NCI-H526 treated with DMSO at 0.1 percent for 48 hours (cell line): Measurements from ENCODE around the gene PRKCG.
A peak's percentile ranks its signal among the peaks of the same experiment; 100 is the strongest.

ENCODE experiments used
- DNase-seq: peaks from one replicate; lab custom pipeline; 2025; lab: John Stamatoyannopoulos, UW

The PRKCG gene

GRCh38 chr19:53872762-53873161, 9.2 kb upstream of the PRKCG start:
- DNase-seq: no peak

- no peak for DNase-seq
These were observed 8.0 kb upstream of the PRKCG start for GRCh38 chr19:53873773-53874605.

- no peak for DNase-seq
These were observed 7.4 kb upstream of the PRKCG start for GRCh38 chr19:53874606-53874990.

- no peak for DNase-seq
These were observed 6.2 kb upstream of the PRKCG start for GRCh38 chr19:53875602-53876325.

- no peak for DNase-seq
These were observed 5.3 kb upstream of the PRKCG start for GRCh38 chr19:53876651-53877224.

GRCh38 chr19:53877361-53877766, 4.6 kb upstream of the PRKCG start:
- no peak for DNase-seq

- DNase-seq: no peak
These were observed 3.2 kb upstream of the PRKCG start for GRCh38 chr19:53878776-53879139.

GRCh38 chr19:53879140-53880081, 2.6 kb upstream of the PRKCG start:
- DNase-seq: peak; percentile 99

GRCh38 chr19:53880711-53881481, 1.1 kb upstream of the PRKCG start:
- peak; percentile 64 for DNase-seq

- no peak for DNase-seq
These were observed 524 bp downstream of the PRKCG start for GRCh38 chr19:53882391-53883050.

GRCh38 chr19:53883231-53883661, 1.2 kb downstream of the PRKCG start:
- no peak for DNase-seq

- no peak for DNase-seq
These were observed 1.7 kb downstream of the PRKCG start for GRCh38 chr19:53883741-53884140.

GRCh38 chr19:53884256-53884655, 2.3 kb downstream of the PRKCG start:
- DNase-seq: no peak

GRCh38 chr19:53885036-53885435, 3.0 kb downstream of the PRKCG start:
- no peak for DNase-seq

GRCh38 chr19:53892301-53892980, 10.4 kb downstream of the PRKCG start:
- no peak for DNase-seq

GRCh38 chr19:53892981-53893325, 11.0 kb downstream of the PRKCG start:
- peak; percentile 45 for DNase-seq

GRCh38 chr19:53894707-53895106, 12.7 kb downstream of the PRKCG start:
- DNase-seq: no peak

GRCh38 chr19:53896682-53897081, 14.7 kb downstream of the PRKCG start:
- no peak for DNase-seq

GRCh38 chr19:53897459-53897858, 15.5 kb downstream of the PRKCG start:
- no peak for DNase-seq

GRCh38 chr19:53898166-53898565, 16.2 kb downstream of the PRKCG start:
- no peak for DNase-seq
